Measurements from ENCODE around the gene RNU2-1.

- TF ChIP-seq CTCF (IDR thresholded peaks at IDR 0.05): no peak
- no peak for TF ChIP-seq POLR2AphosphoS5 (IDR thresholded peaks at IDR 0.05)
- TF ChIP-seq EP300 (IDR thresholded peaks at IDR 0.05): no peak
- TF ChIP-seq POLR2A (IDR thresholded peaks at IDR 0.05): no peak
These were observed 17.4 kb downstream of the RNU2-1 start for GRCh38 chr17:43216369-43216761.

Data from stomach (tissue), 4 donors.